VCaP (cell line): ENCODE measurements around the gene SLX4IP.

Experiments used
- H3K27ac ChIP-seq: fragments of 450-650 bp; 2 replicates; pipeline ENCODE4 v1.5.1; 2017
- TF ChIP-seq, protein P1 (sequence below): fragments of 450-650 bp; conservative IDR thresholded peaks from 2 replicates; pipeline ENCODE4 v1.5.1; 2017; ENCODE audit warnings: mild to moderate bottlenecking, moderate library complexity

SLX4IP gene

DNA sequence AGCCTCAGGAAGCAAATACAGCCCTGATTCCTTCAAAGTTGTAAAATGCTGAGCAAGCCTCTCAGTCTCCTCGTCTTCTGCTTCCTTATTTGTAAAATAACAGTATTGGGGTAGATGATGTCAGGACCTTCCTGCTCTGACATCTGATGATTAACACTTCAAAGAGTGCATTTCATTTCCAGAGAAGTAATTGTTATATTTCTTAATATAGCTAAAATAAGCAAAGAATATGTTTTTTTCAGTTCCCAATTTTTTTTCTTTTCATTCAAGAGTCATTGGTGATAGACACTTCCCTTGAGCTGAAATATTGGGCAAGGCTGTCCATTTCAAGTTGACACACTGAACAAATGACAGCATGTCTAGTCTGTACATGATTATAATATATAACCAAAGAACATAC, 53.4 kb downstream of the SLX4IP start:
- no peak overlapping the region for H3K27ac ChIP-seq
- TF ChIP-seq, protein P1, sequence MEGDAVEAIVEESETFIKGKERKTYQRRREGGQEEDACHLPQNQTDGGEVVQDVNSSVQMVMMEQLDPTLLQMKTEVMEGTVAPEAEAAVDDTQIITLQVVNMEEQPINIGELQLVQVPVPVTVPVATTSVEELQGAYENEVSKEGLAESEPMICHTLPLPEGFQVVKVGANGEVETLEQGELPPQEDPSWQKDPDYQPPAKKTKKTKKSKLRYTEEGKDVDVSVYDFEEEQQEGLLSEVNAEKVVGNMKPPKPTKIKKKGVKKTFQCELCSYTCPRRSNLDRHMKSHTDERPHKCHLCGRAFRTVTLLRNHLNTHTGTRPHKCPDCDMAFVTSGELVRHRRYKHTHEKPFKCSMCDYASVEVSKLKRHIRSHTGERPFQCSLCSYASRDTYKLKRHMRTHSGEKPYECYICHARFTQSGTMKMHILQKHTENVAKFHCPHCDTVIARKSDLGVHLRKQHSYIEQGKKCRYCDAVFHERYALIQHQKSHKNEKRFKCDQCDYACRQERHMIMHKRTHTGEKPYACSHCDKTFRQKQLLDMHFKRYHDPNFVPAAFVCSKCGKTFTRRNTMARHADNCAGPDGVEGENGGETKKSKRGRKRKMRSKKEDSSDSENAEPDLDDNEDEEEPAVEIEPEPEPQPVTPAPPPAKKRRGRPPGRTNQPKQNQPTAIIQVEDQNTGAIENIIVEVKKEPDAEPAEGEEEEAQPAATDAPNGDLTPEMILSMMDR: no peak

DNA sequence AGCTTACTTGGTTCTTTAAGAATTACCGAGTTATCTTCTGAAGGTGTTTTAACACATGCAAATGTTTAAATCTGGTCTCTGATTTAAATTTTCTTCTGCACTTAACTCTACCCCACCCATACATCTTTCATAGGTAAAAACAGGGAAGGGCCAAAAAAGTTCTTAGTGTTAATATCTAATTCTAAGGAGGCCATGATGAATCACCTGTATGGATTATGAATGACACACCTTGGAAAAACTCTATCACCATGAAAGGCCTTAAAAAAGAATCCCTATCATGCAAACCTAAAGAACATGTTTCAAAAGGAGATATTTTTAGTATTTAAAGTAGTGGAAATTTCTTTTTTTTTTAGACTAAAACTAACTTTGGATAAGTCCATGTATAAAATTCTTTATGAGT, 54.7 kb downstream of the SLX4IP start:
- H3K27ac ChIP-seq: no peak overlapping the region
- TF ChIP-seq, protein P1: no peak

DNA sequence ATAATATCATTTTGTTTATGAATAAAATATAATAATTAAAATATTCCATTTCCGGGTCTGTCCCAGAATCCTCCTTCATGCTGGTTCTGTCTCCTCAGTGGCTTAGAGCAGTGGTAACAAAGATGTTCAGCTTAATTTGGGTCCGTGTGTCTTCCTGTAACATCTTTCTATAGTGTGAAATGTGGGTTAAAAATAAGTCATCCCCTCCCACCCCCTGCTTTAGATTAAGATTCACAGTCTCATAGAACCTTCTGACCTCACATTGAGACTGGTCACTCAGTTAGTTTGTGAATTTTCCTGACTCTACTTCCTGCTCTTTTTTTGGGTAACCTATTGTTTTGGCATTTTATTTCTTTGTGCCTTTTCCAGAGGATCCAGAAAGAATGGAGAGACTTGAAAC, 55.2 kb downstream of the SLX4IP start:
- no peak overlapping the region for H3K27ac ChIP-seq

DNA sequence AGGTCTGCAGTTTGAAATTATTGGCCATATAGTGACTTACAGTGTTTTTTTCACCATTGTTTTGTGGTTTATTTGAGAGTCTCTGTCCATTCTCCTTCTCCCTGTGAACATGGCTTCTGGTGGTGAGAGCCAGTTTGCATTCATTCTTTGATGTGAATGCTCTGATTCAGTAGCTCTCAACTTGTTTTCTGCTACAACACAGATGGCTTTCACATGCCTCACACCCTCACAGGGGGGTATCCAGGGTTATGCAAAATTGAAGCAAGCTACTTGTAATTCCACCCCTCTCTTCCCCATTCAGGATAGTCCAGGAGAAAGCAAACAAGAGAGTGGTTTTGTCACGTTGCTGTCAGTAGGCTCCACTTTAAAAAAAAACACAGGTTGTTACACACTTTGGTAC, 55.6 kb downstream of the SLX4IP start:
- no peak overlapping the region for H3K27ac ChIP-seq

More for the DNA sequence above, 55.2 kb downstream of the SLX4IP start:
- TF ChIP-seq, protein P1: no peak

DNA sequence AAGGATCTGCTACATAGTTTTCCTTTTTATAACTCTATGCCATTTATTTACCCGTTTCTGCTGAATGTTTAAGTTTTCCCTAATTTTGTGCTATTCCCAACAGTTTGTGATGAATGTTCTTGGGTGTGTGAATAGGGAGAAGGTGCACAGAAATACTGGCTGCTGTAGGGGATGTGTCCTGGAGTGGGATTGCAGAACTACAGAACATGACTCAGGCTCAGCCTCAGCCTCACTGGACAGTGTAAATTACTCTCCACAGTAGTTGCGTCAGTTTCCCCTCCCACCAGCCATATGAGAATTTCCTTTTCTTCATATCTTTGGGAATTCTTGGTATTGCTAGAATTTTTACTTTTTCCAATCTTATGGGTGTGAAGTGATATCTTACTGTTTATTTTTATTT, 57.0 kb downstream of the SLX4IP start:
- TF ChIP-seq, protein P1: no peak

More for the DNA sequence above, 55.6 kb downstream of the SLX4IP start:
- TF ChIP-seq, protein P1: no peak

DNA sequence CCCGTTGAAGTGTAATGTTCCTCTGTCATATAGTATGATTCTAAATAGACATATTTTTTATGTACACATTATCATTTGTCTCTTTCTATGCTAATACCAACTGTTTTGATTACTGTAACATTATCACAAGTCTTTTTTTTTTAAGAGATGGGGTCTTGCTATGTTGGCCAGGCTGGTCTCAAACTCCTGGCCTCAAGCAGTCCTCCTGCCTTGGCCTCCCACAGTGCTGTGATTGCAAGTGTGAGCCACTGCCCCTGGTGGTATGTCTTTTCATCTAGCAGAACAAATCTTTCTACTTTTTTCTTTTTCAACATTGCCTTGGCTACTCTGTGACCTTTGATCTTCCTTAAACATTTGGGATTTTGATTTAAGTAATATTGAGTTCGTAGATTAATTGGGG, 57.7 kb downstream of the SLX4IP start:
- TF ChIP-seq, protein P1: no peak
- H3K27ac ChIP-seq: no peak overlapping the region

More for the DNA sequence above, 57.0 kb downstream of the SLX4IP start:
- H3K27ac ChIP-seq: no peak overlapping the region

DNA sequence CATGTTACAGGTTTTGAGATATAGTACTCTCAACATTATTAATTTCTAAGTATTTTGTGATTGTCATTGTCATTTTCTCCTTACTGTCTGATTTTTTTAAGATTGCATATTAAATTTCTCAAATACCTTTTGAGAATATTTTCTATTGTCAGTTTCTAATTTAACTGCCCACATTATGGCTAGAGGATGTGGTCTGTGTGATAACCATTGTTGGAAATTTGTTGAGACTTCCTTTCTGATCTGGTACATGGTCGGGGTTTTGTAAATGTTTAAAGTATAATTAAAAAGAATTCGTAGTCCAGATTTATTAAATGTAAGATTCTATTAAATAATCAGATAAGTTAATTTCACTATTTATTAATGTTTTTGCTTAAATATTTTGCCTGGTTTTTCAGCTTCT, 60.1 kb downstream of the SLX4IP start:
- no peak overlapping the region for H3K27ac ChIP-seq
- TF ChIP-seq, protein P1: no peak
